ENCODE data around the gene FAM120B. TPM values are rescaled to one million over a fixed set of nuclear protein-coding genes. Genes with fewer than 3 reads are reported as not detected.

The FAM120B gene
- polyA plus RNA-seq, 1 donor, result 27.7 TPM

DNA sequence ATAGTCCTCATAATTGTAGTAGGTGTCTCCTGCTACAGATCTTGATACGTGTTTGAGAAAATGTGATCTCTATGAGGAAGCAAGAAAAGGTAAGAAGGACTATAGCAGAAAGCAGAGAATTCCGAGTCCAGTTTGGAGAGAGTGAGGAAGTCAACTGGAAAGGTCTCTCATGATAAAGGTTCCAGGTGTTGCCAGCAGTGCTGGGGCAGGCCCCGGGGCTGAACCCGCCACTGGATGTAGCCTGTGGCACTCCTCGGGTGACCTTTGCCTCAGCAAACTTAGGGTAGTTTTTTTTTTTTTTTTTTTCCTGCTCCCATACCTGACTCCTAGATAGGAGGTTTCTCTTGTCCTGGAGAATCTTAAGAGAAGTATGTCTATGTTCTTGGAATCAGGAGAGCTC is 62.8 kb downstream of the FAM120B start:
- WGBS (ENCODE audit: insufficient coverage, low lambda C conversion rate), result no CpG with 5 or more reads among the region's 5 CpGs
- H3K27me3 ChIP-seq (ENCODE audit: control insufficient read depth, insufficient read depth, low read length), result no peaks in the 10 kb centered on the region
- H3K9me3 ChIP-seq (ENCODE audit: control insufficient read depth, low read depth, low read length), result no peaks in the 10 kb centered on the region
- DNase-seq, result peak; percentile 31 to 70
- H3K4me3 ChIP-seq (ENCODE audit: low read length), result no peak overlapping the region
- peaks cover 20% of the 10 kb centered on the region for H3K4me1 ChIP-seq (ENCODE audit: control insufficient read depth, insufficient read depth, low read length)
- H3K36me3 ChIP-seq (ENCODE audit: control insufficient read depth, insufficient read depth, low read length), result peaks cover 17% of the 10 kb centered on the region
- H3K27ac ChIP-seq (ENCODE audit: low read length), result peak overlapping the region; percentile 39

DNA sequence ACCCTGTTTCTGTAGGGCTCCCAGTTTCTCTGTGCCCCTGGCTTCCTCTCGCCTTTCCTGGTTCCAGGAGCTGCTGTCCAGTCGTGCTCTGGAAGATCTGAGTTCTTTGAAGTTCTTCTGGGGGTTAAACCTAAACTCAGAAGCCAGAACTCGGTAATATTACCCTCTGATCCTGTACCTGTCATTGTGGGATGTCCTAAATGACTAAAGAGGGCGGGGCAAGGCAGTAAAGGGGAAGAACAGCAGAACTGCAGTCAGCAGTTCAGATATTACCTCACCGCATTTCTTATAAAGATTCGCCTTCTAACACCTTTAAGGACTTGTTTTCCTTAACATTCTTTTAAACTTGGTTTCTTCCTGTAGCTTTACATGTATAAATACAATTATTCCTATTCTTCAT is 63.9 kb downstream of the FAM120B start:
- no peak overlapping the region for H3K27ac ChIP-seq (ENCODE audit: low read length)
- 62% methylated on average over 2 of the region's 6 CpGs for WGBS (ENCODE audit: insufficient coverage, low lambda C conversion rate)
- no peaks in the 10 kb centered on the region for H3K9me3 ChIP-seq (ENCODE audit: control insufficient read depth, low read depth, low read length)
- H3K36me3 ChIP-seq (ENCODE audit: control insufficient read depth, insufficient read depth, low read length), result peaks cover 15% of the 10 kb centered on the region
- peaks cover 16% of the 10 kb centered on the region for H3K4me1 ChIP-seq (ENCODE audit: control insufficient read depth, insufficient read depth, low read length)
- peak; percentile 60 to 64 for DNase-seq
- no peaks in the 10 kb centered on the region for H3K27me3 ChIP-seq (ENCODE audit: control insufficient read depth, insufficient read depth, low read length)
- no peak overlapping the region for H3K4me3 ChIP-seq (ENCODE audit: low read length)

DNA sequence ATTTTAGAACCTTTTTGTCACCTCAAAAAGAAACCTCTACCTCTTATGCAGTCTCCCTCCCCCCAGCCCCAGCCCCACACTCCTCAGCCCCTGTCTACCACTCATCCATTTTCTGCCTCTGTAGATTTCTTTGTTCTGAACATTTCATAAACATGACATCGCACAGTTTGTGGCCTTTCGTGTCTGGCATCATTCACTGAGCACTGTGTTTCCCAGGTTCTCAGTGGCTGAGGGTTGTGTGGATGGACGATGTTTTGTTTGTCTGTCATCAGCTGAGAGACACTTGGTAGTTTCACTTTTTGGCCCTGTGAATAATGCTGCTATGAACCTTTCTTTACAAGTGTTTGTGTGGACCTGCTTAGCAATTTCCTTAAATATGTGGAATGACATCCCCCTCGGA is 64.5 kb downstream of the FAM120B start:
- Histone ChIP-seq H3K36me3 (ENCODE audit: control insufficient read depth, insufficient read depth, low read length) (peaks cover 19% of the 10 kb centered on the region), H3K4me3 (ENCODE audit: low read length) (no peak overlapping the region), H3K27ac (ENCODE audit: low read length) (no peak overlapping the region), H3K9me3 (ENCODE audit: control insufficient read depth, low read depth, low read length) (no peaks in the 10 kb centered on the region), H3K4me1 (ENCODE audit: control insufficient read depth, insufficient read depth, low read length) (peaks cover 16% of the 10 kb centered on the region), H3K27me3 (ENCODE audit: control insufficient read depth, insufficient read depth, low read length) (no peaks in the 10 kb centered on the region)
- WGBS (ENCODE audit: insufficient coverage, low lambda C conversion rate), result no CpG with 5 or more reads among the region's 4 CpGs
- no peak for DNase-seq

DNA sequence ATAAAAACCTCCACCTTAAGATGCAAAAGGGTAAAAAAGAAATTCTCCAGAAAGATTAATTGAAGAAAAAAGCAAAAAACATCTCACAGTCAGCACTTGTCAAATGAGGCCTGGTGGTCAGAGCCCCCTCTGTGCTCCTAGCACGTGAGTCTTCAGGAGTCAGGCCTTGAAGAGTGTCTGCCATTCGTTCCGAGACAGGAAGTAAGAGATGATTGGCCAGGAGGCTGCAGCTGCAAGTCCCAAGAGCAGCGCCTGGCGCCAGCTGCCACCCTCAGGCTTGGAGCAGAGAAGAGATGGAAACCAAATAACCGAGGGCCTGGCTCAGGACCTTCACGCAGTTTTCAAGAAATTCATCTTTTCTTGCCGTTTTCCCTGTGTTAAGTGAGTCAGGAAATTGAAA is 65.0 kb downstream of the FAM120B start:
- Histone ChIP-seq H3K27me3 (ENCODE audit: control insufficient read depth, insufficient read depth, low read length) (no peaks in the 10 kb centered on the region), H3K4me3 (ENCODE audit: low read length) (no peak overlapping the region), H3K4me1 (ENCODE audit: control insufficient read depth, insufficient read depth, low read length) (peaks cover 16% of the 10 kb centered on the region), H3K27ac (ENCODE audit: low read length) (no peak overlapping the region), H3K36me3 (ENCODE audit: control insufficient read depth, insufficient read depth, low read length) (peaks cover 16% of the 10 kb centered on the region), H3K9me3 (ENCODE audit: control insufficient read depth, low read depth, low read length) (no peaks in the 10 kb centered on the region)
- WGBS (ENCODE audit: insufficient coverage, low lambda C conversion rate), result no CpG with 5 or more reads among the region's 8 CpGs
- no peak for DNase-seq

DNA sequence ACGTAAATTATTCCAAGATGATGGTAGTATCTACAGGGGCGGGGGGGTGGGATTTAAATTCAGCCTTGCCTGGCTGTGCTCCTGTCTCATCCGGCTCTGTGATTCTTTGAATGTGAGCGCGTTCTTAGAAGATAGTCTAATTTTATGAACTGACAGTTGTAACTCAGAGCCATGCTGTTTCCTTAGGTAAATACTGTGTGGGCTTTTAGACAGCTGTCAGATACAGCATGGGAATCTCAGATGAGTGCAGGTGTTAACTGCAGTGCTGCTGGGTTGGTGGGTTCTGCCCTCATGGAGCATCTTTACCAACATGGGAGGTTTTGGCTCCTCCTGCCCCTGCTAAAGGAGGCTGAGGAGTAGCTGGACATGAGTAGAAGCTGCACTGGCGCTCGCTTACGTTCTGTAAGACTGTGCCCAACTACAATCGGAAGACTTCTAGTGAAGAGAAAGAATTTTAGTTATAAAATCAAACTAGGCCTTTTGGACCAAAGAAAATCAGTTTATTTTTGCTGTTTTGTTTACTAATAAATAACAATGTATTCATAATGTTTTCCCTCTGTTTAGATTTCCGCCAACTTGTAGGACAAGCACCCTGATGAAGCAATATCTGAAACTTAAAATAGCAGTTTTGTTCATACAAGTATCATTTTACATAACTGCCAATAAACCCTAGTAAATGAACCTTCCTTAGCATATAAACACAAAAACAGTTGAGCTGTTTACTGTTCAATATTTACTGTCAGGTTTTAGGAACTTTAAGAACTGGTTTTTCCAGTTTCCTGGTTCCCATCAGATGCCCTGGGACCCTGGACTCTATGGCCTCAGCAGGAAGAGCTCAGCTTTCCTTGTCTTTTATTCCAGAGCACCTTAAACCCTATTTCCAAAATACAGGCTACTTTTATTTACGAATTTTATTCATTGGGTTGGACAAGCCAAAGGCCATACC is 66.1 kb downstream of the FAM120B start:
- WGBS (ENCODE audit: insufficient coverage, low lambda C conversion rate), result 100% methylated on average over 5 of the region's 11 CpGs
- Histone ChIP-seq H3K36me3 (ENCODE audit: control insufficient read depth, insufficient read depth, low read length) (peaks cover 14% of the 10 kb centered on the region), H3K27me3 (ENCODE audit: control insufficient read depth, insufficient read depth, low read length) (no peaks in the 10 kb centered on the region), H3K4me1 (ENCODE audit: control insufficient read depth, insufficient read depth, low read length) (peaks cover 16% of the 10 kb centered on the region), H3K4me3 (ENCODE audit: low read length) (no peak overlapping the region), H3K27ac (ENCODE audit: low read length) (no peak overlapping the region), H3K9me3 (ENCODE audit: control insufficient read depth, low read depth, low read length) (no peaks in the 10 kb centered on the region)
- no peak for DNase-seq

DNA sequence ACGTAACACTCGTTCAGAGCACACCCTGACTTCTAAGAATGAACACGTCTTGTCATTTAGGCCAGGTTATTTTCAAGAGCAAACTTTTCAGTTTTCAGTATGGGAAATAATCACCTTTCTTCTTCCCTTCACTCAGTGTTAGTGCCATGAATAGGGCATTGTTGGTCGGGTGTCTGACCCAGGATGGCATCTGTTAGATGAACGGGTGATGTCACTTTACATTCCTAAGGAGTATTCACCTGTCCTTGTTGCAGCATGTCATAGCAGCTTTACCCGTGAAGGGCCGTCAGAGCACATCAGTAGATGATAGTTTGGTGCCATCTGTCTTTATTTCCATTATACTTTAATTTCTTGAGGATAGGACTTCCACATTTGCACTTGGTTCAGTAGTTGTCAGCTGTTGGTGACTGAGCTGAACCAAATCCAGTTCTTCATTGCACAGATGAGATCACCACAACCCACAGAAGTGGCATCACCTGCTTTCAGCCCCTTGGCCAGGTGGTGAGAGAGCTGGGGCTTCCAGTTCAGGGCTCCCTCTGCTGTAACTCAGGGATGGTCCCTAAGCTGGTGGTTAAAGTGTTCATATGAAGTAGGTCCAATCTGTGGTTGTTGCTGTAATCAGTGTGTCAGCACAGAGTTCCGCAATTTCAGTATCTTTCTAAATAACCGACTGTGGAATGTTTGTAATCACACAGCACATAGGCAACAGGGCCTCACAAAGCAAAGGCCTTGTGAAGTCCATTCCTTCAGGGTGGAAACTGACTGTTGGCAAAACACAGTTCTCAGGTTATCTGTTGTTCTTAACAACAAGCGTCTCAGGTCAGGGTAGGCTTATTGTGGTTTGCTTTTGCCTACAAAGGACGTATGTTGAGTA is 68.2 kb downstream of the FAM120B start:
- no peak for DNase-seq
- H3K9me3 ChIP-seq (ENCODE audit: control insufficient read depth, low read depth, low read length), result no peaks in the 10 kb centered on the region
- WGBS (ENCODE audit: insufficient coverage, low lambda C conversion rate), result 100% methylated on average over 2 of the region's 11 CpGs
- peaks cover 12% of the 10 kb centered on the region for H3K36me3 ChIP-seq (ENCODE audit: control insufficient read depth, insufficient read depth, low read length)
- H3K4me1 ChIP-seq (ENCODE audit: control insufficient read depth, insufficient read depth, low read length), result peaks cover 7% of the 10 kb centered on the region
- no peak overlapping the region for H3K27ac ChIP-seq (ENCODE audit: low read length)
- H3K4me3 ChIP-seq (ENCODE audit: low read length), result no peak overlapping the region
- no peaks in the 10 kb centered on the region for H3K27me3 ChIP-seq (ENCODE audit: control insufficient read depth, insufficient read depth, low read length)

DNA sequence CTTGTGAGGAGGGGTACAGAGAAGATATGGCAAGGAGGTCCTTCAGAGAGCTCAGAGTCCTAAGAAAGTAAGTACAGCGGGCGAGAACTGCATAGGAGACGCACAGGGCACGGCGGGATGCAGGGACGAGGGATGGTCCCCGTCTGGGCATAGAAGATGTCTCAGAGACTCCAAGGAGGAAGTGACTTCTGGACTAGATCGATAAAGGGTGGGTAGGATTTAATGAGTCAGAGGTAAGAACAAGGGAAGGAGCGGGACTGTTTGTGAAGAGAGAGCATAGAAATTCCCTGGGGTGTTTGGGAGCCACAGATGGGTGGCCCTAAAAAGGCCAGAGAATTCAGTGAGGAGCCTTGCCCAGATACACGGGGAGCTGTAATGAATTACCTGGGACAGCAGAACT is 69.1 kb downstream of the FAM120B start:
- no peak for DNase-seq
- no peaks in the 10 kb centered on the region for H3K9me3 ChIP-seq (ENCODE audit: control insufficient read depth, low read depth, low read length)
- peaks cover 12% of the 10 kb centered on the region for H3K36me3 ChIP-seq (ENCODE audit: control insufficient read depth, insufficient read depth, low read length)
- H3K27ac ChIP-seq (ENCODE audit: low read length), result no peak overlapping the region
- no peaks in the 10 kb centered on the region for H3K4me1 ChIP-seq (ENCODE audit: control insufficient read depth, insufficient read depth, low read length)
- no peaks in the 10 kb centered on the region for H3K27me3 ChIP-seq (ENCODE audit: control insufficient read depth, insufficient read depth, low read length)
- 100% methylated on average over 1 of the region's 10 CpGs for WGBS (ENCODE audit: insufficient coverage, low lambda C conversion rate)
- H3K4me3 ChIP-seq (ENCODE audit: low read length), result no peak overlapping the region

DNA sequence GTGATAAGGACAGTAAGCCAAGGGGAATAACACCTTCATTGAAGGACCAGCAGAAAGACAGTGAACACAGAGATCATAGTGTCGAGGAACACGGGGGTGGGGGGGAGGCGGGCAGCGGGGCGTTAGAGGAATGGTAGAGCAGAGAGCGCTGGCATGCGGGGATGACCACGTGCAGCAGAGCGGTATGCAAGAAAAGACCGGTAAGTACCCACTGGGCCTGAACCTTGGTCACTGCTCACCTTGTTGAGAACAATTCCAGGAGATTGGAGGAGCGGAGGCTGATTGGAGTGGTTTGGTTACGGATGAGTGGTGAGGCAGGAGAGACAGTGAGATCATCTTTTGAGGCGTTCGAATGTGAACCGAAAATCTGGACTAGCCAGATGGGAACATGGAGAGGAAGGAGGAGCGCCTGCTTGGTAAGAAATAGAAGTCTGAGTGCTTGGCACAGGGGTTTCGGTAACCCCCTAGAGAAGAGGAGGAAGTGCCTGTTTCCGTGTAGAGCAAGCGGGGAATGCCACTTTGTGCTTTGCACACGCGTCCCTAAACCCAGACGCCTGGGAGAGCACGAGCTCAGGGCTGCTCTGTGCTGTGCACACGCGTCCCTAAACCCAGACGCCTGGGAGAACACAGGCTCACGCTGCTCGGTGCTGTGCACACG is 70.0 kb downstream of the FAM120B start:
- DNase-seq, result no peak
- Histone ChIP-seq H3K27me3 (ENCODE audit: control insufficient read depth, insufficient read depth, low read length) (no peaks in the 10 kb centered on the region), H3K9me3 (ENCODE audit: control insufficient read depth, low read depth, low read length) (no peaks in the 10 kb centered on the region), H3K4me1 (ENCODE audit: control insufficient read depth, insufficient read depth, low read length) (no peaks in the 10 kb centered on the region), H3K4me3 (ENCODE audit: low read length) (no peak overlapping the region), H3K36me3 (ENCODE audit: control insufficient read depth, insufficient read depth, low read length) (peaks cover 13% of the 10 kb centered on the region), H3K27ac (ENCODE audit: low read length) (no peak overlapping the region)
- 95% methylated on average over 4 of the region's 29 CpGs for WGBS (ENCODE audit: insufficient coverage, low lambda C conversion rate)

DNA sequence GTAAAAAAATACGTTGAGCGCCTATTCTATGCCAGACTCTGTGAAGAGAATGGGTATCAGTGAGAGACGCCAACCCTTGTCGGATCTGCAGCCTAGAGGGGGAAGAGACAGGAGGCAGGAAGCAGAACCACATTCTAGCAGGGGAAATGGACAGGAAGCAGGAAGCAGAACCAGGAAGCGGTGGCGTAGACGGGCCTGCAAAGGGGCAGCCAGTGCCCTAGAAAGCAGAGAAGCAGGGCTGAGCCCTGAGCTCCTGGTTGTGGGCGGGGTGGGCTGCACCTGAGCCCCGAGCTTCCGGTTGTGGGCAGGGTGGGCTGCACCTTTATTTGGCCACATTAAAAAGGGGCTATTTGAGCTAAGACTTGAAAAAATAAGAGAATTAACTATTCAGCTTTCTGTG is 71.9 kb downstream of the FAM120B start:
- Histone ChIP-seq H3K27ac (ENCODE audit: low read length) (no peak overlapping the region), H3K9me3 (ENCODE audit: control insufficient read depth, low read depth, low read length) (no peaks in the 10 kb centered on the region), H3K4me3 (ENCODE audit: low read length) (no peak overlapping the region), H3K27me3 (ENCODE audit: control insufficient read depth, insufficient read depth, low read length) (no peaks in the 10 kb centered on the region), H3K4me1 (ENCODE audit: control insufficient read depth, insufficient read depth, low read length) (no peaks in the 10 kb centered on the region), H3K36me3 (ENCODE audit: control insufficient read depth, insufficient read depth, low read length) (peaks cover 13% of the 10 kb centered on the region)
- 83% methylated on average over 3 of the region's 10 CpGs for WGBS (ENCODE audit: insufficient coverage, low lambda C conversion rate)
- no peak for DNase-seq

DNA sequence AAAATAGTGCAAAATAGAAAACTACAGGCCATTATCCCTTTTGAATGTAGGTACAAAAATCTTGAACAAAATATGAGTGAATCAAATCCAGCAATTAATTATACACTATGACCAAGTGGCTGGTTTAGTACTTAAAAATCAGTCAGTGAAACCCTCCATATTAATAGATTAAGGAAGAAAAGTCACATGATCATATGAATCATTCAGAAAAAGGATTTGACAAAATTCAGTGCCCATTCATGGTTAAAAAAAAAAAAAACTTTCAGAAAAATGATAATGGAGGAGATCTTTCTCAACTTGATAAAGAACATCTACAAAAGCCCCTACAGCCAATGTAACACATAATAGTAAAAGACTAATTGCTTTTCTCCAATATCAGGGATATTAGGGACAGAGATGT is 75.0 kb downstream of the FAM120B start:
- DNase-seq, result no peak
- Histone ChIP-seq H3K9me3 (ENCODE audit: control insufficient read depth, low read depth, low read length) (no peaks in the 10 kb centered on the region), H3K36me3 (ENCODE audit: control insufficient read depth, insufficient read depth, low read length) (peaks cover 9% of the 10 kb centered on the region), H3K27ac (ENCODE audit: low read length) (no peak overlapping the region), H3K4me3 (ENCODE audit: low read length) (no peak overlapping the region), H3K27me3 (ENCODE audit: control insufficient read depth, insufficient read depth, low read length) (no peaks in the 10 kb centered on the region), H3K4me1 (ENCODE audit: control insufficient read depth, insufficient read depth, low read length) (no peaks in the 10 kb centered on the region)

Measured in large intestine (tissue), 3 donors.